ENCODE measurements around the gene HACD3.
"Not testable (repeated sequence)": the region's sequence is repeated elsewhere in the genome, so short reads cannot be mapped to it uniquely, and the experiment has no call there.

The HACD3 gene

DNA sequence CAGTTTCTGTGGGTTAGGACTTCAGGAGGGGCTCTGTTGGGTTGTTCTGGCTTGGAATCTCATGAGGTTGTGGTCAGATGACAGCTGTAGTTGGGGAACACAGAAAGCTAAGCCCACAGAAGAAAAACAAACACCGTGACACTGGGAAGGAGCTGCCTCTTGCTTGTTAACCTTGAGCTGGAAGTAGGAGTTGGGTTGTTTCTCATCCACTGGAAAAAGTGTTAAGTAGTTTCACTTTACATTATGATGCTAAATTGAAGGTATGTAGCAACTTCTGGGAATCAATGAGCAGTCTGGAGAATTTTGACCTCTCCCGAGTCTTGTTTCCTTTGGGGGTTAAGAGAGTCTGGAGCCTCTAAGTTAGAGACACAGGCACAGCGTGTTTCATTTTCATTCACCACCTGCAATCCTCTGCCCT is 20.4 kb downstream of the HACD3 start:
- DNase-seq: no peak

- DNase-seq: no peak
These were observed 20.9 kb downstream of the HACD3 start for GRCh38 chr15:65551183-65551582.

DNA sequence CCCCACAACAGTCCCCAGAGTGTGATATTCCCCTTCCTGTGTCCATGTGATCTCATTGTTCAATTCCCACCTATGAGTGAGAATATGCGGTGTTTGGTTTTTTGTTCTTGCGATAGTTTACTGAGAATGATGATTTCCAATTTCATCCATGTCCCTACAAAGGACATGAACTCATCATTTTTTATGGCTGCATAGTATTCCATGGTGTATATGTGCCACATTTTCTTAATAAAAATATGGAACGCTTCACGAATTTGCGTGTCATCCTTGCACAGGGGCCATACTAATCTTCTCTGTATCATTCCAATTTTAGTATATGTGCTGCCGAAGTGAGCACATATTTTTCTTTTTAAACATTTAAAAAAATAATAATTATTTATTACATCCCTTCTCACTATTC is 22.6 kb downstream of the HACD3 start:
- DNase-seq: not testable (repeated sequence)

DNA sequence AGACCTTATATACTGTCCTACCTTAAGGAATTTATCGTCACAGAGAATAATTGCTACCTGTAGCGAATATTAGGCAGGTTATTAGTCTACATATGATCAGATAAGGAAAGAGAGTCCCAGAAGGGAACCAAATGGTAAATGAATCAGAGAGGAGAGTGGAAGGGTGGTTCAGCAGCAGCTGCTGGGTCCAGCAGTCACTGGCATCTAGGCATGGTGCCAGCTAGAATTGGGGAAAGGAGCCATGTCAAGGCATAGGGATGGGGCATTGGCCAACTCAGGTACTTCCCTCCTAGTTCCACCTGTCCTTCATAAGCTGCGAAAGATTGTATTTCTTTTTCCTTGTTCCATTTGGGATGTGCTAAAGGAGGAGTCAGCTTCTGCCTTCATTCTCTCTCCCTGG is 23.4 kb downstream of the HACD3 start:
- no peak for DNase-seq

- DNase-seq: no peak
These were observed 26.4 kb downstream of the HACD3 start for GRCh38 chr15:65556622-65557021.

- no peak for DNase-seq
These were observed 28.1 kb downstream of the HACD3 start for GRCh38 chr15:65558336-65558735.

DNA sequence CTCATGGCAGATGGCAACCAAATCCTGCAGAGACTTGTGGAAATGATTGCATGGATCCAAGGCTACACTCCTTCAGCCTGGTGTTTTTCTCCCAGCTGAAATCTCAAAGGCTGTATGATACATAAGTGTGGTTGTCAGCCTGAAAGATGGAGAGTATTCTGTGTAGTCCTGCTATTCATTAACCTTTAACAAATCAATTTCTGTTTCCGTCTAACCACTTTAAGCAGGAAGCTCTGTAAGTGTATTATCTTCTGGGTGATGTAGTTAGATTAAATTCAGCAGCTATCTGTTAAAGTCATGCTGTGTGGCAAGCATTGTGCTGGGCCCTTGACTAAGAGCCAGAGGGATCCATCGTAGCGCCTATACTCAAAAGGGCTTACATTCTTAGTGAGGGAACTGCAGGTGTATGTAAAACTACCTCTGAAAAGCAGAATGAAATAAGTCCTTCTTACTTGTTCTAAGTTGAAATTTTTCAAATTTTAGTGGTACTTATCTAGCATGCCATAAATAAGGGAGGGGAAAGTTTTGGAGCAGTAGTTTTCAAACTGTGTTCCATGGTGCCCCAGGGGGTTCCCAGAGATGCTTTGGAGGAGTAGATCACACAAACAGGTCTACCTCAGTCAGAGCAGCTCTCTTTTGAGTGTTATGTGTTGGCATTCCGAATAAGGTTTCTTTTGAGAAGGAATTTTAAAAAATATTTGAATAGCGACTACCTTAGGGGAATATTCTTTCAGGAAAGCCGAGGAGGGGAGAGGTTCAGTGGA is 28.9 kb downstream of the HACD3 start:
- DNase-seq: no peak

GRCh38 chr15:65559941-65560340 is 29.7 kb downstream of the HACD3 start:
- DNase-seq: no peak

GRCh38 chr15:65561934-65562333 is 31.7 kb downstream of the HACD3 start:
- no peak for DNase-seq

DNA sequence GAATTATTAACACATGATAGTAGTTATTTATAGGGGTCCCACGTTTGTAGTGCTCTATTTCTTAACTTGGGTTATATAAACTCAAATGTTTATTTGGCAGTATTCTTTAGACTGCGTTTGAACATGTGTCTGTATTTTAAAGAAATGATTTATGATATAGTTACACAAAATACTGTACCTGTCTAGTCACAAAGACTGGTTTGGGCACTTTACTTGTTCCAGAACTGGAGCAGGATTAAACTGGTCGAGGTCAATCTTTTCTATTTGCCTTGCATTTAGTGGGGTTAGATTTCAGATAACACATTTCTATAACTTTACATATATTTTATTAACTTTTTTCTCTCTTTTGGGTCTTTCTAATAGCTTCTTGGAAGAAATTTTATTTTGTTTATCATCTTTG is 39.5 kb downstream of the HACD3 start:
- DNase-seq: no peak

DNA sequence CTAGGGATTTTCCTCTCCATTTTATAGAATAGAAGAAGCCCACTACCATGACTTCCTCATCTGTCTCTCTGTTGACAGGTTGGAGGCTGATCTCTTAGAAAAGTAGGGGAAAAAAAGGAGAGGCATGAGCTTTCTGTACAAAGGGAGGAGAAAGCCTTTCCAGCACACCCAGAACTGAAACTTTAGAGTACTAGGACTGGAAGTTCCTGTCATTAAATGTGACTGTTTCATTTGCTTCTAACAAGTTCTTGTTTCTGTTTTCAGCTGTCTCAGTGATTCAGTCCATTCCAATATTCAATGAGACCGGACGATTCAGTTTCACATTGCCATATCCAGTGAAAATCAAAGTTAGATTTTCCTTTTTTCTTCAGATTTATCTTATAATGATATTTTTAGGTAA is 41.7 kb downstream of the HACD3 start:
- no peak for DNase-seq

DNA sequence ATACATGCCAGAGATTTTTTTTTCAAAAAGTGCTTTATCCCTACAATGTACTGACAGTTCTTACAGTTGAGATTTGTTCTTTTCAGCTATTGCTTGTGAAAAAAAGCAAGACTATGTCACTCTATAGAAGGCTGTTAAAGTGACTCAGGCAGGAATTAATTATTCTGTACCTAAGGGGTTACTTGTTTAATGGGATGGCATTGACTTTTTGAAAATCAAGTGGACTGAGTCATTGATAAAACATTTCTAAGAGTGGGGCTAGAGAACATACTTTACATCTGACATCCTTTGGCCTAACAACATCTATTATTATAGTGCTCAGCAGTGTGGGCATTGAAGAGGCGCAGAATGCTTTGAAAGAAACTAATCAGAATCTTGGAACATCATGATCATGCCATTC is 46.4 kb downstream of the HACD3 start:
- no peak for DNase-seq

DNA sequence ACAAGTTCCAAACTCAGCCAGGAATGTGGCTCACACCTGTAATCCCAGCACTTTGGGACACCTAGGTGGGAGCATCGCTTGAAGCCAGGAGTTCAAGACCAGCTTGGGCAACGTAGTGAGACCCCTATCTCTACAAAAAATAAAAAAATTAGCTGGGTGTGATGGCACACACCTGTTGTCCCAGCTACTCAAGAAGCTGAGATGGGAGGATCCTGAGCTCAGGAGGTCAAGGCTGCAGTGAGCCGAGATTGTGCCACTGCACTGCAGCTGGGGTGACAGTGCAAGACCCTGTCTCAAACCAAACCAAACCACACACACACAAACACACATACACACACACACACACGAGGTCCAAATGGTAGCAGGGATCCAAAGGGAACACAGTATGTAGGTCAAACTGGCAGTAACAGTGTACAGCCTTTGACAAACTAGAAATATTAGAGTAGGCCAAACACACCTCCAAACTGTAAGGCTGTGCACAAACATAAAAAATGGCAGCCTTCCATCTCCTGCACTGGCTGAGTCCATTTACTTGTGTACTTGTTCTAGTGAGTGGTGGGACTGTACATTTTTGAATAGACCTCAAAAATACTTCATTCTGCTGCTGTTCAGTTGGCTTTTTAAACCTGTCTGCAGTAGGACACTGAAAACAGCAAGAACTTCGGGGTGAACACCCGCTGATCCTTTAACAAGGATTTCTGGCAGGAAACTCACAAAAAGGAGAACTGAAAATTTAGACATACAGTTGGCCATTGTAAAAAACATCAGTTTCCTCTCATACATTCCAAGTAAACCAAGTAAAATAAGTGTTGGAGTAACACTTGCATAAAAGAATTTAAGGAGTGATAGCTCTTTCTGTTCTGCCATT is 47.1 kb downstream of the HACD3 start:
- DNase-seq: no peak

- DNase-seq: no peak
These were observed 48.9 kb downstream of the HACD3 start for GRCh38 chr15:65578904-65579728.

DNA sequence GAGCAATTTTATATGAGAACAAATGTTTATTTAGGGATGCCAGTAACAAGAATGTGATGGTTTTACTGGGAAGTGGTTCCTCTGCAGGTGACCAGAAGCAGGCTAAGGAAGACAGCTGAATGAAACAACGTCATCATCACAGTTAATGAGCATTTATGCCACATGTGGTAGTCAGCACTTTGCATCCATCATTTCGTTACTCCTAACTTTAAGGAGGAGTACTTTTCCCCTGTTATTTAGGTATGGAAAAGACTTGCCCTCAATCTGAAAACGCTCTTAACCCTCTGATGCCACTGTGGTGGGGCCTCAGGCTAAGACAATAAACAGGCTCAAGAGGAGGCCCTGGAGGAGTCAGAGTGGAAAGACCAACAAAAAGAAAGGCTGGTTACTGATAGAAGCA is 49.5 kb downstream of the HACD3 start:
- DNase-seq: no peak

DNA sequence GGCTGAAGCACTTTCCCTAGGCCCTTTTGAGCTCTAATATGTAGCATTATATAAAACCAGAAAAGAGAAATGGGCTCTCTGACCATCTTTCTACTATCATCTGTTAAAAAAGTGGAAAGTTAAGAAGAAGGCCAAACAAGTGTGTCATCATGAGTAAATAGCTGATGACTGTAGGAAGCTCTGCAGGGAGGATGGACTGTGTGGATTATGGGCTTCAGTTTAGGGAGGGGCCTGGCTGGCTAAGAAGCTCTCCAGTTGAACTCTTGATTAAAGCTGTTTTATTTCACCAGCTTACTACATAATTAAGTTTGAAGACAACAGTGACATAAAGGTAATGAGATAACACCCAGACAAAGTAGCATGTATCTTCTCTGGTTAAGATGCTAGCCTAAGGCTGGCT is 50.0 kb downstream of the HACD3 start:
- DNase-seq: no peak

- DNase-seq: peak; percentile 69
These were observed 53.4 kb downstream of the HACD3 start for GRCh38 chr15:65583701-65584100.

DNA sequence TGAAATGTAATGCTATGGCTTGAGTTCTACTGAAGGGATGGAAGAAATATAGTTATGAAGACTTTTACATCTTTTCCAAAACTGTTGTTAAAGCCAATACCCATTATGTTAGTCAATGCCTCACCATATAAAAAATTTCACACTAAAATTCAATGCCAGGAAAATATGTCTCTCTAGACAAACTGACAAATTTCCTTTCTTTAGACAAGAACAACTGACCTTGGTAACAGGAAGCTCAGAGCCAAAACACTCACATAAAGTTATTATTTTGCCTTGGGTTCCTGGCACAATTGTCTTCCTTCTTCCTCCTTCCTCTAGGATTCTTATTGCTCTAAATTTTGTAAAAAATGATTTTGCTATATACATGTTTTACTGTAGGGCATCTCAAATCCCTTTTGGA is 54.0 kb downstream of the HACD3 start:
- DNase-seq: no peak

- DNase-seq: no peak
These were observed 56.8 kb downstream of the HACD3 start for GRCh38 chr15:65587094-65587493.

DNA sequence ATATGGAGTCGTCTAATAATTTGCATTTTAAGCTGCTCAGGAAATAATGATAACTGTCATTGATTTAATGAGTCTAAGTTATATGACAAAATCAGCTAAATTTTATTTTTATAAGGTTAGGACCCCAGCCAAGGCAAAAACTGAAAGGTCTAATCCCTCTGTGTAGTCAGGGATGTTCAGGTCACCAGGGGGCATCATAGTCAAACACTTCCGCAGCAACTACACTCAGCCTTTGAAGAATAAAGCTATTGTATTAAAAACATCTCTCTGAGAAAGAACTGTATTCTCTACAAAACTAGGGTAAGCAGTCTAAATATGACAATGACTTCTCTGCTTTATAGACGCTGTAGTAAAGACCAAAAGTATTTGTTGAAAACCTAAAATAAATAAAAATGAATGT is 65.7 kb downstream of the HACD3 start:
- no peak for DNase-seq

DNA sequence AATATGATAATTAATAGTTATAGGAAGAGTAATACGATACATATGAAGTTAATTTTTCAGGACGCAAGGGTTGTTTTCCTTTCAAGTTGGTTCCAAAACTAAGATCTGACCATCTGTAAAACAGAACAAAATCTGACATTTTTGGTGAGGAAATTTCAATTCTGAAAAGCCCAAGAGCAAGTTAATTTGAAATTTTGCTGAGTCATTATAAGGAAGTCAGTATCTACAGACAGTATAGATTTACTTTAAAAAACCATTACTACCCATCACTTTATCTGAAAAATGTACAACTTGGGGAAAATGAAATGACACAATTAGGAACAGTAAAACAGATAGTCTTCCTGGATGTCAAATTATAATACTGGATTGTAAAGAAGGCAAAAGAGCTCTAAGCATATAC is 68.2 kb downstream of the HACD3 start:
- DNase-seq: no peak

DNA sequence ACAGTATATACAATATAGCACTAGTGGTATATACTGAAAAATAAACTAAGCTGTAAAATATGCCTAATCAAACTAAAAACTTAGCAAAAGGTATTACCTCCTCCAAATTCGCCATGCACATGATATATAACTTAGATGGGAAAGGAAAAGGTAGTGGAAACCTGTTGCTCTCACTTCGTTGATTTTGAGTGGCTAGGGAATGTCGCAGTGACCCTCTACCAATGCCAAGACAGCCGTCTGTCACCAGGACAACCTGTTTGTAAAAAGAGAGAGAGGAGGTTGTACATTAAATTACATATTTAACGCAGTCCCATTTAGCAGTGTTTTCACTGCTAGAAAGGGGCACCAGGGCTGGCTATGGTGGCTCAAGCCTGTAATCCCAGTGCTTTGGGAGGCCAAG is 69.4 kb downstream of the HACD3 start:
- no peak for DNase-seq

DNA sequence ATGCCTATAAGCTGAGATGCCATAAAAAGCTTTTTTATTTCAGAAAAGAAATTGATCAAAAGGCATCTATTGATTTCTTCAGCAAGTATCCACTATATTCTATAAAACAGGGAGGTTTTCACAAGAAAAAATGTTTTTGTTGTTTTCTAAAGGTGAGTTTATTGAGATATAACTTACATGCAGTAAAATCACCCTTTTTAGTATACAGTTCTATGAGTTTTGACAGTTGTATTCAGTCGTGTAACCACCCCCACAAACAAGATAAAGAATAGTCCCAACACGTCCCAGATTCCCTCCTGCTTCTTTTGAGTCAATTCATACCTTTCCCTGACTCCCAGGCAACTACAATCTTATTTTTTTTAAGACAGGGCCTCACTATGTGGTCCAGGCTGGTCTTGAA is 72.9 kb downstream of the HACD3 start:
- DNase-seq: no peak

DNA sequence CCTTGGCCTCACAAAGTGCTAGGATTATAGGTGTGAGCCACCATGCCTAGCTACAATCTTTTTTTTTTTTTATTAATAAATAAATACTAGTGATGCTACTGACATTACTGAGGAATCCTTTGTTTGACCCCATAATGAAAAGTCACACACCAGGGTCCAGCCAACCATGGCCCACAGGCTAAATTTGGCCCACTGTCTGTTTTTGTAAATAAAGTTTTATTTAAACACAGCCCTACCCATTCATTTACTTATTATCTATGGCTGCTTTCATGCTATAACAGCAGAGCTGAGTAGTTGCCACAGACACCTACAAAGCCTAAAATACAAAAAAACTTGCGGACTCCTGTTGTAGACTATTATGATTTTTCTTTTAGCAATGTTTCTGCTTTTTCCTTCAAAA is 73.3 kb downstream of the HACD3 start:
- DNase-seq: no peak

Measured in CD4-positive, alpha-beta T cell treated with Interleukin-4 for 4 hours (primary cell).